Measurements from ENCODE around the gene SYNDIG1. TPM values are rescaled to one million over a fixed set of nuclear protein-coding genes. Genes with fewer than 3 reads are reported as not detected.

SYNDIG1 gene
- polyA plus RNA-seq, 1 of the 3 experiments (the other 2 are of a cell fraction) = not detected

DNA sequence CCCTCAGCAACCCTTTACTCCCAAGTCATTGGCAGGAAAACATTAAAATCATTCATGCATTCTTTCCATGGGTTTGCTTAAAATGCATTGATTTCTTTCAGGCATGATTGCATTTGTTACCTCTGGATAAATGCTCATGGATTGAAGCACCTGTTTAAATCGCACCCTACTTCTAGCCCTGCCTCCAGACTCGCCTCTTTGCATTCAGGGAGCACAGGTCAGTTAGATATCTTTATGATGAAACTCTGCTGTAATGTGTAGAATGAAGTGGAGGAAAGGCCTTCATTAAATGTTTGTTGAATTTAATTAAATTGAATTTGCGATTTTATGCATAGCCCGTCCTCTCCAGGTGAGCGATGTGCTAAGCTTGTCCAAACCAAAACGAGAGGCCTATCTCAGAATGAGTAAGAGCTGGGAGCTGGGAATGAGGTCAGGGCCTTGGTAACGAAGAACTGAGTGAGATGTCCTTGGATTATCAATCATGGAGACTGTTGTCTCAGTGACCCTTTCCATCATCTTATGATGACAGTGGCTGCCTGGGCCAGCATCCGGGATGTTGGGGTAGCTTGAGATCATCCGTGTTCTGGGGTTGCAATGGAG, 210.1 kb downstream of the SYNDIG1 start:
- H3K9me2 ChIP-seq = no peaks in the 10 kb centered on the region
- H3K9me3 ChIP-seq = no peaks in the 10 kb centered on the region
- no peak overlapping the region for H2AFZ ChIP-seq (ENCODE audit: low read depth)
- no peaks in the 10 kb centered on the region for H4K20me1 ChIP-seq (ENCODE audit: insufficient read depth)
- no peak for DNase-seq
- H3K4me2 ChIP-seq = no peak overlapping the region
- no peak overlapping the region for H3K4me3 ChIP-seq (ENCODE audit: low read depth in 2 of 2, low read length in 1 of 2)
- no peak overlapping the region for H3K9ac ChIP-seq
- POLR2A ChIA-PET = no interaction called here
- WGBS (ENCODE audit: low lambda C conversion rate) = 70% methylated on average over 9 of the region's 9 CpGs
- no peaks in the 10 kb centered on the region for H3K79me2 ChIP-seq (ENCODE audit: insufficient read depth)
- no peak overlapping the region for H3K27ac ChIP-seq (ENCODE audit: low read depth in 2 of 2, low read length in 1 of 2)
- no peaks in the 10 kb centered on the region for H3K27me3 ChIP-seq (ENCODE audit: insufficient read depth)
- no peaks in the 10 kb centered on the region for H3F3A ChIP-seq (replicated peaks; ENCODE audit: insufficient read depth)
- TF ChIP-seq TEAD4 (IDR thresholded peaks at IDR 0.05; ENCODE audit: borderline replicate concordance, insufficient read depth) (no peak), ELF1 (IDR thresholded peaks at IDR 0.05) (no peak), EZH2phosphoT487 (IDR thresholded peaks at IDR 0.05; ENCODE audit: borderline replicate concordance, low read depth) (no peak), TCF12 (IDR thresholded peaks at IDR 0.05) (no peak), MEF2A (IDR thresholded peaks at IDR 0.05; ENCODE audit: borderline replicate concordance, low read depth) (no peak), NFIC (IDR thresholded peaks at IDR 0.05; ENCODE audit: borderline replicate concordance) (no peak), RCOR1 (IDR thresholded peaks at IDR 0.05; ENCODE audit: low read length) (no peak)
- TF ChIP-seq, protein P1, sequence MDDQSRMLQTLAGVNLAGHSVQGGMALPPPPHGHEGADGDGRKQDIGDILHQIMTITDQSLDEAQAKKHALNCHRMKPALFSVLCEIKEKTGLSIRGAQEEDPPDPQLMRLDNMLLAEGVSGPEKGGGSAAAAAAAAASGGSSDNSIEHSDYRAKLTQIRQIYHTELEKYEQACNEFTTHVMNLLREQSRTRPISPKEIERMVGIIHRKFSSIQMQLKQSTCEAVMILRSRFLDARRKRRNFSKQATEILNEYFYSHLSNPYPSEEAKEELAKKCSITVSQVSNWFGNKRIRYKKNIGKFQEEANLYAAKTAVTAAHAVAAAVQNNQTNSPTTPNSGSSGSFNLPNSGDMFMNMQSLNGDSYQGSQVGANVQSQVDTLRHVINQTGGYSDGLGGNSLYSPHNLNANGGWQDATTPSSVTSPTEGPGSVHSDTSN (IDR thresholded peaks at IDR 0.05) = no peak
- TF ChIP-seq, protein P2, sequence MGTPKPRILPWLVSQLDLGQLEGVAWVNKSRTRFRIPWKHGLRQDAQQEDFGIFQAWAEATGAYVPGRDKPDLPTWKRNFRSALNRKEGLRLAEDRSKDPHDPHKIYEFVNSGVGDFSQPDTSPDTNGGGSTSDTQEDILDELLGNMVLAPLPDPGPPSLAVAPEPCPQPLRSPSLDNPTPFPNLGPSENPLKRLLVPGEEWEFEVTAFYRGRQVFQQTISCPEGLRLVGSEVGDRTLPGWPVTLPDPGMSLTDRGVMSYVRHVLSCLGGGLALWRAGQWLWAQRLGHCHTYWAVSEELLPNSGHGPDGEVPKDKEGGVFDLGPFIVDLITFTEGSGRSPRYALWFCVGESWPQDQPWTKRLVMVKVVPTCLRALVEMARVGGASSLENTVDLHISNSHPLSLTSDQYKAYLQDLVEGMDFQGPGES (IDR thresholded peaks at IDR 0.05; ENCODE audit: low read depth, low read length) = no peak
- TF ChIP-seq, protein P3, sequence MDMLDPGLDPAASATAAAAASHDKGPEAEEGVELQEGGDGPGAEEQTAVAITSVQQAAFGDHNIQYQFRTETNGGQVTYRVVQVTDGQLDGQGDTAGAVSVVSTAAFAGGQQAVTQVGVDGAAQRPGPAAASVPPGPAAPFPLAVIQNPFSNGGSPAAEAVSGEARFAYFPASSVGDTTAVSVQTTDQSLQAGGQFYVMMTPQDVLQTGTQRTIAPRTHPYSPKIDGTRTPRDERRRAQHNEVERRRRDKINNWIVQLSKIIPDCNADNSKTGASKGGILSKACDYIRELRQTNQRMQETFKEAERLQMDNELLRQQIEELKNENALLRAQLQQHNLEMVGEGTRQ (IDR thresholded peaks at IDR 0.05; ENCODE audit: borderline replicate concordance, low read depth, low read length) = no peak
- TF ChIP-seq, protein P4, sequence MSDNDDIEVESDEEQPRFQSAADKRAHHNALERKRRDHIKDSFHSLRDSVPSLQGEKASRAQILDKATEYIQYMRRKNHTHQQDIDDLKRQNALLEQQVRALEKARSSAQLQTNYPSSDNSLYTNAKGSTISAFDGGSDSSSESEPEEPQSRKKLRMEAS (IDR thresholded peaks at IDR 0.05; ENCODE audit: low read depth) = no peak
- CTCF ChIA-PET = interaction anchor here (1.0 kb wide), 1 partner anchor 8 kb away, joined by 3 read pairs; no protein-coding TSS in a partner anchor
- no peaks in the 10 kb centered on the region for H3K36me3 ChIP-seq (replicated peaks in 1 of 2; ENCODE audit: control insufficient read depth in 1 of 2, insufficient read depth in 2 of 2, low read length in 1 of 2)
- H3K4me1 ChIP-seq (ENCODE audit: control insufficient read depth in 1 of 2, insufficient read depth in 2 of 2, low read depth in 1 of 2, low read length in 1 of 2) = no peaks in the 10 kb centered on the region

DNA sequence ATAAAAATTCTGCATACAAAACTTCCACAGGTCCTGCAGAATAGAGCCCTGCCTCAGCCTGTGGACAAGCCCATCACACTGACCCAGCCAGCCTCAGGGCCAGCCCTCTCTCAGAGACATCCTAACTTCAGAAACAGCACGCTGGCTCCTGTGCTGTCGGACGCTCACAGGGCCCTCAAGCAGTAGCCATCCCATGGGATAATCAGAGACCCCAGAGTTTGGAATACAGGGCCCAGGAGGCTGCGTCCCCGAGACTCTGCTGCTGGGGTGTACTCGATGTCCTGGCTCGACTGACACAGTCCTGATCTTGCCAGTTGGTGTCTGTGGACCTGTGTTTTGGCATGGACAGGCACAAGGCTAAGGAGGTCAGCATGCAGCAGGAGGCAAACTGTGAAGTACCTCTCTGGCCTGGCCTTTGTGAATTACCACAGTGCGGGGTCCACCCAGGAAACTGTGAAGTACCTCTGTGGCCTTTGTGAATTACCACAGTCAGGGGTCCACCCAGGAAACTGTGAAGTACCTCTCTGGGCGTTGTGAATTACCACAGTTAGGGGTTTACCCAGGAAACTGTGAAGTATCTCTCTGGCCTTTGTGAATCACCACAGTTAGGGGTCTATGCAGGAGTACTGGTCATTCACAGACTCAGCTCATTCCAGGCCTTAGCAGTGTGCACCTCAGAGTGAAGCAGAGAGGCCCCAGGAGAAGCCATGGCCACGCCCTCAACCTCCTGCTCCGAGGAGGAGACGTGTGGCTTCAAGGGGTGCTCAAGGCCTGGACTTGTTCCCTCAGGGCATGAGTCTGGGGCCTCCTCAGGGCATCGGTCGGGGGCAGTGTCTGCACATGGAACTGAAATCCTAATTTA, 212.4 kb downstream of the SYNDIG1 start:
- DNase-seq = no peak
- Histone ChIP-seq H3K36me3 (replicated peaks in 1 of 2; ENCODE audit: control insufficient read depth in 1 of 2, insufficient read depth in 2 of 2, low read length in 1 of 2) (no peaks in the 10 kb centered on the region), H3K9me2 (no peaks in the 10 kb centered on the region), H3K4me3 (ENCODE audit: low read depth in 2 of 2, low read length in 1 of 2) (no peak overlapping the region), H3K27ac (ENCODE audit: low read depth in 2 of 2, low read length in 1 of 2) (no peak overlapping the region), H3F3A (replicated peaks; ENCODE audit: insufficient read depth) (no peaks in the 10 kb centered on the region), H2AFZ (ENCODE audit: low read depth) (no peak overlapping the region), H3K27me3 (ENCODE audit: insufficient read depth) (no peaks in the 10 kb centered on the region), H3K4me2 (no peak overlapping the region), H4K20me1 (ENCODE audit: insufficient read depth) (no peaks in the 10 kb centered on the region), H3K9me3 (no peaks in the 10 kb centered on the region), H3K79me2 (ENCODE audit: insufficient read depth) (no peaks in the 10 kb centered on the region), H3K9ac (no peak overlapping the region), H3K4me1 (ENCODE audit: control insufficient read depth in 1 of 2, insufficient read depth in 2 of 2, low read depth in 1 of 2, low read length in 1 of 2) (no peaks in the 10 kb centered on the region)
- ChIA-PET CTCF (no interaction called here), POLR2A (no interaction called here)
- 60% methylated on average over 13 of the region's 14 CpGs for WGBS (ENCODE audit: low lambda C conversion rate)
- TF ChIP-seq MXI1 (IDR thresholded peaks at IDR 0.05; ENCODE audit: low read depth, low read length) (no peak), JUND (IDR thresholded peaks at IDR 0.05) (no peak), FOXM1 (IDR thresholded peaks at IDR 0.05; ENCODE audit: low read depth) (no peak)
- TF ChIP-seq, protein P5, sequence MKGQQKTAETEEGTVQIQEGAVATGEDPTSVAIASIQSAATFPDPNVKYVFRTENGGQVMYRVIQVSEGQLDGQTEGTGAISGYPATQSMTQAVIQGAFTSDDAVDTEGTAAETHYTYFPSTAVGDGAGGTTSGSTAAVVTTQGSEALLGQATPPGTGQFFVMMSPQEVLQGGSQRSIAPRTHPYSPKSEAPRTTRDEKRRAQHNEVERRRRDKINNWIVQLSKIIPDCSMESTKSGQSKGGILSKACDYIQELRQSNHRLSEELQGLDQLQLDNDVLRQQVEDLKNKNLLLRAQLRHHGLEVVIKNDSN (IDR thresholded peaks at IDR 0.05; ENCODE audit: borderline replicate concordance, low read depth) = no peak

All from SK-N-SH (cell line).